ENCODE measurements around the gene CCS.

DNA sequence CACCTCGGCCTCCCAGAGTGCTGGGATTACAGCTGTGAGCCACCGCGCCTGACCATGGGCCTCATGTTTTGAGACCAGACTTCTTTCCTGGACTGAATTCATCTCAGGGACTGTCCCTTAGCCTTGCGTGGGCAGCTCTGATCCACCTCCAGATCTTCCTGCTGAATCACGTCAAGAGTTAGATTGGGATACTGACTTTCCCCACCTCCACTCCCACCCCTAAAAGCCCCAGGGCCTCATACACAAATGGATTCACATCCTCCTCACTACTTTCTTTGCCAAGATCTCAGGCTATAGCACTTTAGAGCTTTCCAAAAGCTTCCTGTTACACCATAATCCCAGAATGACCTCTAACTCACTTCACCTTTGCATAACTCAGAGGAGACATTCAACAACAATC, 12.2 kb upstream of the CCS start:
- TF ChIP-seq POLR2A (IDR thresholded peaks at IDR 0.05) (no peak), EP300 (IDR thresholded peaks at IDR 0.05) (no peak)
- TF ChIP-seq, protein P1, sequence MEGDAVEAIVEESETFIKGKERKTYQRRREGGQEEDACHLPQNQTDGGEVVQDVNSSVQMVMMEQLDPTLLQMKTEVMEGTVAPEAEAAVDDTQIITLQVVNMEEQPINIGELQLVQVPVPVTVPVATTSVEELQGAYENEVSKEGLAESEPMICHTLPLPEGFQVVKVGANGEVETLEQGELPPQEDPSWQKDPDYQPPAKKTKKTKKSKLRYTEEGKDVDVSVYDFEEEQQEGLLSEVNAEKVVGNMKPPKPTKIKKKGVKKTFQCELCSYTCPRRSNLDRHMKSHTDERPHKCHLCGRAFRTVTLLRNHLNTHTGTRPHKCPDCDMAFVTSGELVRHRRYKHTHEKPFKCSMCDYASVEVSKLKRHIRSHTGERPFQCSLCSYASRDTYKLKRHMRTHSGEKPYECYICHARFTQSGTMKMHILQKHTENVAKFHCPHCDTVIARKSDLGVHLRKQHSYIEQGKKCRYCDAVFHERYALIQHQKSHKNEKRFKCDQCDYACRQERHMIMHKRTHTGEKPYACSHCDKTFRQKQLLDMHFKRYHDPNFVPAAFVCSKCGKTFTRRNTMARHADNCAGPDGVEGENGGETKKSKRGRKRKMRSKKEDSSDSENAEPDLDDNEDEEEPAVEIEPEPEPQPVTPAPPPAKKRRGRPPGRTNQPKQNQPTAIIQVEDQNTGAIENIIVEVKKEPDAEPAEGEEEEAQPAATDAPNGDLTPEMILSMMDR (IDR thresholded peaks at IDR 0.05), result no peak
